ENCODE data around the gene PAXX. TPM values are rescaled to one million over a fixed set of nuclear protein-coding genes. Genes with fewer than 3 reads are reported as not detected.

PAXX gene
- total RNA-seq, 3 donors from 2014 or later (not counting 1 experiment from before 2014, with no cell fraction given) = 161 to 188 (median 161) TPM

- H3K4me3 ChIP-seq (ENCODE audit: low read length) = no peak overlapping the region
- H3K4me3 Mint-ChIP-seq = no peak overlapping the region
- no peaks in the 10 kb centered on the region for H3K9me3 Mint-ChIP-seq
- no peak for TF ChIP-seq CTCF (IDR thresholded peaks at IDR 0.05)
- H3K27me3 Mint-ChIP-seq (ENCODE audit: low read depth in 2 of 2) = no peaks in the 10 kb centered on the region
- peaks cover 45% of the 10 kb centered on the region for H3K4me1 ChIP-seq (ENCODE audit: control insufficient read depth, insufficient read depth, low read length)
- H3K36me3 ChIP-seq (ENCODE audit: control insufficient read depth, insufficient read depth, low read length) = no peaks in the 10 kb centered on the region
- H3K4me1 Mint-ChIP-seq = peaks cover 17 to 27% of the 10 kb centered on the region in 2 donors
- no peaks in the 10 kb centered on the region for H3K9me3 ChIP-seq (ENCODE audit: control insufficient read depth, insufficient read depth, low read length)
- no peak overlapping the region for H3K27ac ChIP-seq (ENCODE audit: low read length)
- no peaks in the 10 kb centered on the region for H3K27me3 ChIP-seq (ENCODE audit: control insufficient read depth, insufficient read depth, low read length)
- no peak for DNase-seq
- intact Hi-C loops (cut with micrococcal nuclease) = no loop called here
- 89% methylated on average over 17 of the region's 17 CpGs for WGBS (ENCODE audit: insufficient coverage)
- ATAC-seq = no peak
- H3K36me3 Mint-ChIP-seq = no peaks in the 10 kb centered on the region
- H3K27ac Mint-ChIP-seq = no peak overlapping the region
Observed at GRCh38 chr9:136969150-136969549, 23.1 kb upstream of the PAXX start.

GRCh38 chr9:136969774-136970173 is 22.4 kb upstream of the PAXX start:
- Histone ChIP-seq H3K4me3 (ENCODE audit: low read length) (no peak overlapping the region), H3K27ac (ENCODE audit: low read length) (no peak overlapping the region), H3K9me3 (ENCODE audit: control insufficient read depth, insufficient read depth, low read length) (no peaks in the 10 kb centered on the region), H3K27me3 (ENCODE audit: control insufficient read depth, insufficient read depth, low read length) (no peaks in the 10 kb centered on the region), H3K36me3 (ENCODE audit: control insufficient read depth, insufficient read depth, low read length) (no peaks in the 10 kb centered on the region), H3K4me1 (ENCODE audit: control insufficient read depth, insufficient read depth, low read length) (peaks cover 45% of the 10 kb centered on the region)
- 86% methylated on average over 4 of the region's 5 CpGs for WGBS (ENCODE audit: insufficient coverage)
- DNase-seq (no peak), ATAC-seq (no peak)
- Mint-ChIP-seq H3K36me3 (no peaks in the 10 kb centered on the region), H3K27ac (no peak overlapping the region), H3K9me3 (no peaks in the 10 kb centered on the region), H3K4me1 (peaks cover 12 to 26% of the 10 kb centered on the region in 2 donors), H3K27me3 (ENCODE audit: low read depth in 2 of 2) (no peaks in the 10 kb centered on the region), H3K4me3 (no peak overlapping the region)
- no peak for TF ChIP-seq CTCF (IDR thresholded peaks at IDR 0.05)
- intact Hi-C loops (cut with micrococcal nuclease) = no loop called here

- intact Hi-C loops (cut with micrococcal nuclease) = no loop called here
- H3K27me3 Mint-ChIP-seq (ENCODE audit: low read depth in 2 of 2) = no peaks in the 10 kb centered on the region
- Histone ChIP-seq H3K4me3 (ENCODE audit: low read length) (no peak overlapping the region), H3K4me1 (ENCODE audit: control insufficient read depth, insufficient read depth, low read length) (peaks cover 45% of the 10 kb centered on the region), H3K36me3 (ENCODE audit: control insufficient read depth, insufficient read depth, low read length) (no peaks in the 10 kb centered on the region), H3K9me3 (ENCODE audit: control insufficient read depth, insufficient read depth, low read length) (no peaks in the 10 kb centered on the region), H3K27ac (ENCODE audit: low read length) (no peak overlapping the region), H3K27me3 (ENCODE audit: control insufficient read depth, insufficient read depth, low read length) (no peaks in the 10 kb centered on the region)
- no peak overlapping the region for H3K4me3 Mint-ChIP-seq
- no peak for ATAC-seq
- no peaks in the 10 kb centered on the region for H3K9me3 Mint-ChIP-seq
- peaks cover 14 to 31% of the 10 kb centered on the region in 2 donors for H3K4me1 Mint-ChIP-seq
- TF ChIP-seq CTCF (IDR thresholded peaks at IDR 0.05) = no peak
- no peak overlapping the region for H3K27ac Mint-ChIP-seq
- 70% methylated on average over 11 of the region's 11 CpGs for WGBS (ENCODE audit: insufficient coverage)
- no peak for DNase-seq
- no peaks in the 10 kb centered on the region for H3K36me3 Mint-ChIP-seq
Observed at GRCh38 chr9:136970361-136970760, 21.9 kb upstream of the PAXX start.

DNA sequence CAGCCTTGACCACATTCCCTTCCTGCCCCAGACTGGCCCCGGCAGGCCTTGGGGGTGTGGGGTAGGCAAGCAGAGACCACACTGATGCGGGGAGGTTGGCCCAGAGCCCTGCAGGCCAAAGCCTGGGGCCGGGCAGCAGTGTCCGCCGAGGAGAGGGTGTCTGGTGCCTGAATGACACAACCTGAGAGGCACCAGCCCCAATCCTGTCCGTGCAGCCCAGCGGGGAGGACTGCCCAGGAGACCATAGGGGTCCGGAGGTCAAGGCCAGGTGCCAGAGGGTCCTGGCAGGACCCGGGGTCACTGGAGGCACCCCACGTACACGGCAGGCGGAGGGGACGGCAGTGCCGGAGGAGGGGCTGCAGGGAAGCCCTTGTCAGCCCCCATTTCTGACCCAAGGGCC is 20.5 kb upstream of the PAXX start:
- no peak for DNase-seq
- no peaks in the 10 kb centered on the region for H3K27me3 Mint-ChIP-seq (ENCODE audit: low read depth in 2 of 2)
- H3K27ac Mint-ChIP-seq = no peak overlapping the region
- TF ChIP-seq CTCF (IDR thresholded peaks at IDR 0.05) = no peak
- no peak for ATAC-seq
- no peaks in the 10 kb centered on the region for H3K27me3 ChIP-seq (ENCODE audit: control insufficient read depth, insufficient read depth, low read length)
- no peaks in the 10 kb centered on the region for H3K36me3 Mint-ChIP-seq
- H3K9me3 ChIP-seq (ENCODE audit: control insufficient read depth, insufficient read depth, low read length) = no peaks in the 10 kb centered on the region
- no peaks in the 10 kb centered on the region for H3K36me3 ChIP-seq (ENCODE audit: control insufficient read depth, insufficient read depth, low read length)
- intact Hi-C loops (cut with micrococcal nuclease) = no loop called here
- no peaks in the 10 kb centered on the region for H3K9me3 Mint-ChIP-seq
- peaks cover 46% of the 10 kb centered on the region for H3K4me1 ChIP-seq (ENCODE audit: control insufficient read depth, insufficient read depth, low read length)
- H3K4me3 ChIP-seq (ENCODE audit: low read length) = no peak overlapping the region
- WGBS (ENCODE audit: insufficient coverage) = 85% methylated on average over 14 of the region's 14 CpGs
- peaks cover 6 to 34% of the 10 kb centered on the region in 2 donors for H3K4me1 Mint-ChIP-seq
- H3K4me3 Mint-ChIP-seq = no peak overlapping the region
- no peak overlapping the region for H3K27ac ChIP-seq (ENCODE audit: low read length)

Measured in natural killer cell (primary cell).